NB4 (cell line): ENCODE results near the gene MFSD11.

Experiments
- DNase-seq: peaks from one replicate; pipeline ENCODE4 v3.0.0; 2010; ENCODE audit warnings: low read depth
- H3K4me3 ChIP-seq: one replicate; pipeline ENCODE4 v1.5.1; 2011; ENCODE audit warnings: mild to moderate bottlenecking, low read depth, low read length, moderate library complexity
- MAX ChIP-seq: IDR thresholded peaks from 2 replicates; pipeline ENCODE4 v1.6.1; 2011; ENCODE audit warnings: low read depth, low read length
- MYC ChIP-seq: IDR thresholded peaks from 2 replicates; pipeline ENCODE4 v1.6.1; 2011; ENCODE audit warnings: low read depth, low read length
- POLR2A ChIP-seq: IDR thresholded peaks from 2 replicates; pipeline ENCODE4 v1.6.1; 2011; ENCODE audit warnings: mild to moderate bottlenecking; ENCODE audit not compliant: insufficient read length; ENCODE audit errors: extremely low read depth
- TF ChIP-seq, protein P1 (sequence below): IDR thresholded peaks from one replicate; pipeline ENCODE4 v1.5.1; 2012; ENCODE audit warnings: low read depth, low read length

The MFSD11 gene

DNA sequence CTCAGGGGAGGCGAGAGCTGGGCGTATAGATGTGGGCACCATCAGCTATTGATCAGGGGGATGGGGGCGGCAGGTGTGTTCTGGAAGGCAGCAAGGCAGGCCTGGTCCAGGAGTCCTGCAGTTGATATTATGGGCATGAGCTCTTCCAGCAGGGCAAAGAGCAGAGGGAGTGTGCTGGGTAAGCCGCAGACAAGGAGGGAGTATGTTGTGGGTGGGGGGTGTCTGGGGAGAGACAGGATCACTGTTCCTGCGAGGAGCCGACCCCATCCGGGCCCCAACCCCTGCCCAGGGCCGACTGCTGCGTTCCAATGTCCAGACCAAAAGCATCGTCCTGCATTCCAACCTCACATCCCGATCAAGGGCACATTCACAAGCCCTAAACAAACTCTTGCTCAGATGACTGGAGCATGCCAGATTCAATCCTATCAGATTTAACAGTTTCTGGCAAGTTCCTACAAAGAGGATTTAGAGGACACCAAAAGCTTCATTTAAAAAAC, 36.4 kb upstream of the MFSD11 start:
- TF ChIP-seq MAX, result no peak
- no peak for TF ChIP-seq MYC
- TF ChIP-seq, protein P1, sequence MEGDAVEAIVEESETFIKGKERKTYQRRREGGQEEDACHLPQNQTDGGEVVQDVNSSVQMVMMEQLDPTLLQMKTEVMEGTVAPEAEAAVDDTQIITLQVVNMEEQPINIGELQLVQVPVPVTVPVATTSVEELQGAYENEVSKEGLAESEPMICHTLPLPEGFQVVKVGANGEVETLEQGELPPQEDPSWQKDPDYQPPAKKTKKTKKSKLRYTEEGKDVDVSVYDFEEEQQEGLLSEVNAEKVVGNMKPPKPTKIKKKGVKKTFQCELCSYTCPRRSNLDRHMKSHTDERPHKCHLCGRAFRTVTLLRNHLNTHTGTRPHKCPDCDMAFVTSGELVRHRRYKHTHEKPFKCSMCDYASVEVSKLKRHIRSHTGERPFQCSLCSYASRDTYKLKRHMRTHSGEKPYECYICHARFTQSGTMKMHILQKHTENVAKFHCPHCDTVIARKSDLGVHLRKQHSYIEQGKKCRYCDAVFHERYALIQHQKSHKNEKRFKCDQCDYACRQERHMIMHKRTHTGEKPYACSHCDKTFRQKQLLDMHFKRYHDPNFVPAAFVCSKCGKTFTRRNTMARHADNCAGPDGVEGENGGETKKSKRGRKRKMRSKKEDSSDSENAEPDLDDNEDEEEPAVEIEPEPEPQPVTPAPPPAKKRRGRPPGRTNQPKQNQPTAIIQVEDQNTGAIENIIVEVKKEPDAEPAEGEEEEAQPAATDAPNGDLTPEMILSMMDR, result no peak
- TF ChIP-seq POLR2A, result no peak
- no peak for DNase-seq
- no peak overlapping the region for H3K4me3 ChIP-seq

DNA sequence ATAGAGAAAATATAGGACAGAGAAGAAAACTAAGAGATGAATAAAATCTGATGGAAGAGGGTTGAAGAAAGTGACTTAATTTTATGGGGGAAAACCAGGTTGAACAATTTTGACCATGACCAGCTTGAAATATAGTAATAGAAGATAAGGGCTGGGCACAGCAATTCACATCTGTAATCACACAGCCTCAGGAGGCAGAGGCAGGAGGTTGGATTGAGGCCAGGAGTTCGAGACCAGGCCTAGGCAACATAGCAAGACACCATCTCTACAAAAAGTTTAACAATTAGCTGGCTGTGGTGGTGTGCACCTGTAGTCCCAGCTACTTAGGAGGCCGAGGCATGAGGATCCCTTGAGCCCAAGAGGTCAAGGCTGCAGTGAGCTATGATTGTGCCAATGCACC, 35.8 kb upstream of the MFSD11 start:
- no peak for TF ChIP-seq MYC
- no peak overlapping the region for H3K4me3 ChIP-seq
- no peak for DNase-seq

- no peak overlapping the region for H3K4me3 ChIP-seq
- TF ChIP-seq MAX, result no peak
- no peak for DNase-seq
Measured at GRCh38 chr17:76702941-76703637, 34.8 kb upstream of the MFSD11 start.

GRCh38 chr17:76704805-76705204, 33.1 kb upstream of the MFSD11 start:
- no peak overlapping the region for H3K4me3 ChIP-seq
- TF ChIP-seq POLR2A (no peak), MYC (no peak)
- DNase-seq, result no peak

DNA sequence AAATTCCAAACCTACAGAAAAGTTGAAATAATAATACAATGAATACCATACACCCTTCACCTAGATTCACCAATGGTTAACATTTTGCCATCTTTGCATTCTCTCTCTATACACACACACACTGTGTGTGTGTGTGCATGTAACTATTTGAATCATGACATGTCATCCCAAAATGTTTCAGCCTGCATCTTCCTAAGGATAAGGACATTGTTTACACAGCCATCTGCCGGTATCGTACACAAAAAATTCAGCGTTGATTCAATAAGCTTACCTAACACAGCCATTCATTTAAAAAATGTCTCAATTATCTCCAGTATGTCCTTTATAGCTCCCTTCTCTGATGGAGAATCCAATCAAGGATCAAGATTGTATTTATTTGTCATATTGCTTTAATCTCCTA, 31.1 kb upstream of the MFSD11 start:
- H3K4me3 ChIP-seq, result no peak overlapping the region
- DNase-seq, result no peak
- TF ChIP-seq POLR2A (no peak), MAX (no peak), MYC (no peak)
- TF ChIP-seq, protein P1, result no peak

- TF ChIP-seq, protein P1, result peak; percentile 7
- TF ChIP-seq POLR2A (no peak), MAX (no peak), MYC (no peak)
- H3K4me3 ChIP-seq, result no peak overlapping the region
- no peak for DNase-seq
Measured at GRCh38 chr17:76707985-76708807, 29.7 kb upstream of the MFSD11 start.

DNA sequence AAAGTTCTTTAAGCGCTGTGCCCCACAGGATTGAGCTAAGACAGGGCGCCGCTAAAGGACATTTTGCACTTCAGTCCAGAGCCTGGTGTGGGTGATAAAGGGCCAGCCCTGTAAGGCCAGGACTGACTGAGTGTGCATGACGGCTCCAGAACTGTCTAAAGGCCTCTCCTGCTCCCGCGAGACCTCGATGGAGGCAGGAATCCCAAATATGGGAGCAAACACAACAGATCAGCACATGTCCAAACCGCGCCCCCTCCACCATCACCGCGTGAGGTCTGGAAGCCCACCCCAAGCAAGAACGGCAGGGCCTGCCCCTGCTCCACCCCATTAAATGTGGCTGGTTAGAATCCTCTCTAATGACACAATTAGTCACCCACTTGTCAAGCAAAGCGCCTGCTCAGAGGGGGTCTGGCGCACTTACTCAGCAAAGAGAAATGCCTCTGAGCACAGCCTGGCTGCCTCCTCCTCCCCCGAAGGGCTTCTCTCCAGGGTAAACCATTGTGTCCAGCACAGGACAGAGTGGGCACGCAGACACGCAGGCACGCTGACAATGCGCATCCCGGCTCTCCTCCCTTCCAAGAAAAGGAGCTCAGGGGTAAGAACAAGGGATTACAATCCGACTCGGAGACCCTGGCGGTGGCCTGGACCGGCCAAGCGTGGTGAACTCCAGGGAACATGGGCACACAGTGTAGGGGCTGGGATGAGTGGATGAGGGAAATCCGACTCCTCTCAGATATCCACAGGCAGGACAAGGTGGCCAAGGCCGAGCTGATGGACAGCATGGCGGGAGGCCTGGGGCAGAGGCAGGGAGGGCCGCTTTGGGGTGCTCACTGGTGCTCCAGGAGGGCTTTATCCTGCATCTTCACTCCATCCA, 28.6 kb upstream of the MFSD11 start:
- no peak for TF ChIP-seq POLR2A
- TF ChIP-seq MYC, result no peak
- no peak for TF ChIP-seq MAX
- TF ChIP-seq, protein P1, result no peak
- H3K4me3 ChIP-seq, result no peak overlapping the region
- peak; percentile 41 for DNase-seq

GRCh38 chr17:76709951-76710862, 27.7 kb upstream of the MFSD11 start:
- DNase-seq, result peak; percentile 30
- H3K4me3 ChIP-seq, result peak overlapping the region; percentile 40
